Endothelial cell of umbilical vein (primary cell): ENCODE measurements around the gene ADIPOQ. TPM values are rescaled to one million over a fixed set of nuclear protein-coding genes. Genes with fewer than 3 reads are reported as not detected.

Experiments
- BruUV-seq: library from RNA; stranded (reverse); fragments of 400-500 nt; replicated peaks from 2 replicates; lab custom pipeline; 2021; lab: Mats Ljungman, UMichigan
- CTCF ChIA-PET: fragments of 300-600, 350-600 bp; sonication (Branson Sonifier 250); formaldehyde crosslinking; loops from one replicate; lab custom pipeline; 2021; ENCODE audit warnings: antibody characterized with exemption, inconsistent platforms; lab: Charles Lee
- POLR2A ChIA-PET: fragments of 300-600, 350-600 bp; sonication (Branson Sonifier 250); formaldehyde crosslinking; loops from one replicate; lab custom pipeline; 2021; ENCODE audit warnings: antibody characterized with exemption, inconsistent platforms; lab: Charles Lee
- DNase-seq: peaks from one replicate; pipeline ENCODE4 v3.0.0-alpha.2; 2011; ENCODE audit warnings: low read depth, low spot score
- FAIRE-seq: peaks from 2 replicates; lab custom pipeline; 2011; peaks lifted over from hg19 to GRCh38; lab: Jason Lieb, UNC
- H2AFZ ChIP-seq: 2 replicates; pipeline ENCODE4 v1.6.0; 2012; ENCODE audit warnings: low read depth, low read length, control low read depth, inconsistent platforms
- H3K27ac ChIP-seq: 2 replicates; pipeline ENCODE4 v1.5.1; 2011; ENCODE audit warnings: low read depth, mild to moderate bottlenecking, control low read depth, low read length, moderate library complexity; ENCODE audit not compliant: insufficient read depth
- H3K27me3 ChIP-seq, 2 experiments: 2 replicates each; pipeline versions ENCODE4 v1.6.0 to v1.6.1; 2011; ENCODE audit warnings: low read length in 2 of 2, mixed read lengths in 1 of 2; ENCODE audit not compliant: control insufficient read depth in 2 of 2, insufficient read depth in 2 of 2
- H3K36me3 ChIP-seq, 2 experiments: 2 replicates in 1 of 2; 3 replicates in 1 of 2; pipeline ENCODE4 v1.5.1; 2011; ENCODE audit warnings: low read length in 2 of 2, mild to moderate bottlenecking in 1 of 2, moderate library complexity in 1 of 2; ENCODE audit not compliant: control insufficient read depth in 2 of 2, insufficient read depth in 2 of 2; ENCODE audit errors: extremely low read depth in 1 of 2
- H3K4me1 ChIP-seq: 3 replicates; pipeline ENCODE4 v1.5.1; 2011; ENCODE audit warnings: mild to moderate bottlenecking, low read length; ENCODE audit not compliant: control insufficient read depth, insufficient read depth; ENCODE audit errors: extremely low read depth
- H3K4me2 ChIP-seq: 2 replicates; pipeline ENCODE4 v1.6.1; 2011; ENCODE audit warnings: low read length, control low read depth, mixed read lengths; ENCODE audit not compliant: insufficient read depth
- H3K4me3 ChIP-seq, 3 experiments: fragments of 200-600 bp in 1 of 3; sonication (generic), shearing (Covaris generic) in 1 of 3; replicated peaks in 1 of 3; 2 replicates each; pipeline ENCODE4 v1.5.1; 2011 to 2016; ENCODE audit warnings: control low read depth in 3 of 3, low read length in 3 of 3, mild to moderate bottlenecking in 2 of 3, inconsistent platforms in 1 of 3, low read depth in 1 of 3, moderate library complexity in 1 of 3; ENCODE audit not compliant: insufficient read depth in 1 of 3
- H3K79me2 ChIP-seq: 2 replicates; pipeline ENCODE4 v1.6.0; 2012; ENCODE audit warnings: low read length, inconsistent platforms; ENCODE audit not compliant: control insufficient read depth, insufficient read depth
- H3K9ac ChIP-seq: replicated peaks from 2 replicates; pipeline ENCODE3; 2011; ENCODE audit warnings: low read length, control low read depth; ENCODE audit not compliant: insufficient read depth; ENCODE audit errors: extremely low read depth
- H3K9me1 ChIP-seq: replicated peaks from 3 replicates; pipeline ENCODE4 v1.6.0; 2011; ENCODE audit warnings: mild to moderate bottlenecking, low read length; ENCODE audit not compliant: control insufficient read depth, insufficient read depth; ENCODE audit errors: extremely low read depth
- H3K9me3 ChIP-seq: replicated peaks from 2 replicates; pipeline ENCODE4 v1.5.1; 2012; ENCODE audit warnings: low read length, inconsistent platforms; ENCODE audit not compliant: control insufficient read depth, insufficient read depth
- H4K20me1 ChIP-seq: replicated peaks from 2 replicates; pipeline ENCODE3; 2011; ENCODE audit warnings: mild to moderate bottlenecking, low read length; ENCODE audit not compliant: control insufficient read depth, insufficient read depth; ENCODE audit errors: extremely low read depth
- EZH2 ChIP-seq: IDR thresholded peaks from 2 replicates; pipeline ENCODE4 v1.6.1; 2012; ENCODE audit warnings: borderline replicate concordance, low read depth, mild to moderate bottlenecking, moderate library complexity, low read length, inconsistent platforms; ENCODE audit not compliant: severe bottlenecking
- FOS ChIP-seq: IDR thresholded peaks from 2 replicates; pipeline ENCODE4 v1.6.1; 2011; ENCODE audit warnings: mild to moderate bottlenecking, low read length, moderate library complexity, borderline replicate concordance; ENCODE audit not compliant: insufficient read depth
- GATA2 ChIP-seq: IDR thresholded peaks from 2 replicates; pipeline ENCODE4 v1.7.0; 2011; ENCODE audit warnings: low read depth, mild to moderate bottlenecking, moderate library complexity, mixed read lengths, low read length; ENCODE audit not compliant: insufficient read length, insufficient read depth
- JUN ChIP-seq: IDR thresholded peaks from 2 replicates; pipeline ENCODE4 v1.6.1; 2011; ENCODE audit warnings: borderline replicate concordance, low read depth; ENCODE audit not compliant: insufficient read length, insufficient read depth
- MYC ChIP-seq: IDR thresholded peaks from one replicate; pipeline ENCODE4 v1.6.1; 2011; ENCODE audit warnings: mild to moderate bottlenecking, low read depth, low read length
- POLR2A ChIP-seq: IDR thresholded peaks from 2 replicates; pipeline ENCODE4 v1.6.1; 2012; ENCODE audit warnings: low read depth, mild to moderate bottlenecking, control low read depth, low read length
- POLR2AphosphoS5 ChIP-seq: IDR thresholded peaks from 2 replicates; pipeline ENCODE4 v1.6.1; 2012; ENCODE audit warnings: low read depth, mild to moderate bottlenecking, control low read depth, low read length, moderate library complexity; ENCODE audit not compliant: insufficient read depth
- dilution Hi-C: fragments of 300-500 bp; cut with MboI; formaldehyde crosslinking; loops from one replicate; pipeline ENCODE4 v1.15.0; 2019; ENCODE audit warnings: low sequenced_read_pairs; ENCODE audit not compliant: extremely low pct_ligation_motif_present
- intact Hi-C: fragments of 100-400 bp; cut with micrococcal nuclease; formaldehyde crosslinking; loops from one replicate; pipeline ENCODE4 v1.10.0; 2022
- polyA plus RNA-seq, 4 experiments: library from polyadenylated mRNA; depleted of rRNA in 3 of 4; stranded (reverse) in 3 of 4; unstranded in 1 of 4; fragments of >200 nt; gene quantifications; 2 replicates each; pipeline versions ENCODE4 v1.2.1 to v1.2.3, GENCODE V29; 2011 to 2012; ENCODE audit warnings: missing spikeins in 1 of 4
- total RNA-seq: library from RNA; stranded (reverse); gene quantifications from 2 replicates; pipeline ENCODE4 v1.2.3, GENCODE V29; 2021
- TF ChIP-seq, protein P1 (sequence below): IDR thresholded peaks from 2 replicates; pipeline ENCODE4 v1.6.1; 2011; ENCODE audit not compliant: insufficient read depth, insufficient read length
- TF ChIP-seq, protein P2 (sequence below), 2 donors: IDR thresholded peaks; 1 replicate in 1 of 2; 2 replicates in 1 of 2; pipeline ENCODE4 v1.5.1; 2011; ENCODE audit warnings: low read length in 2 of 2, mild to moderate bottlenecking in 2 of 2, moderate library complexity in 2 of 2, control low read depth in 1 of 2, inconsistent platforms in 1 of 2, low read depth in 1 of 2; ENCODE audit not compliant: insufficient read depth in 1 of 2; ENCODE audit errors: extremely low read depth in 1 of 2

Gene ADIPOQ
- total and polyA plus RNA-seq, 2 donors (not counting 3 experiments of a cell fraction or from before 2014, with no cell fraction given), result not detected

DNA sequence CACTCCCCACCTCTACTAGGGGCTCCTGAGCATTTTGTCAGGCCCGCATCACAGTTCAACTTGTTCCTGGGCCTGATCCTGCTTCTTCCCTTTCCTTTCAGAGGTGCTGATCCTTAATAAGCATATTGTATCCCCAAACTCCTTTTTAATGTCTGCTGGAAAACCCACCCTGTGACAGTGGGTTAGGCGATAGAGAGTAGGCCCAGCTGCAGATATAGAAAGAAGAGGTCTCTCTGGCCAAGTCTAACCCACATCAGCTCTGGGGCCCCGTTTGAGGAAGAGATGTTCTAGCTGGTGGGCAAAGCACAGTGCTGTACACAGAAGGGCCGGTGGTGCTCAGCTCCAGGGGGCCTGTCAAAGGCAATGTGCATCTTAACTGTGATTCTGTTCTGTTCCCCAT, 53.5 kb downstream of the ADIPOQ start:
- Histone ChIP-seq H3K27me3 (no peaks in the 10 kb centered on the region), H2AFZ (no peak overlapping the region), H3K4me3 (no peak overlapping the region), H3K36me3 (no peaks in the 10 kb centered on the region), H3K27ac (no peak overlapping the region), H3K4me2 (no peak overlapping the region), H4K20me1 (no peaks in the 10 kb centered on the region), H3K79me2 (no peaks in the 10 kb centered on the region), H3K4me1 (peaks cover 6% of the 10 kb centered on the region), H3K9ac (no peak overlapping the region), H3K9me3 (no peaks in the 10 kb centered on the region), H3K9me1 (no peaks in the 10 kb centered on the region)
- ChIA-PET CTCF (no interaction called here), POLR2A (no interaction called here)
- DNase-seq (no peak), FAIRE-seq (no peak)
- intact Hi-C loops (no loop called here), dilution Hi-C loops (no loop called here)
- no peak for TF ChIP-seq EZH2
- no peak for TF ChIP-seq POLR2A
- no peak for TF ChIP-seq GATA2
- TF ChIP-seq, protein P1, sequence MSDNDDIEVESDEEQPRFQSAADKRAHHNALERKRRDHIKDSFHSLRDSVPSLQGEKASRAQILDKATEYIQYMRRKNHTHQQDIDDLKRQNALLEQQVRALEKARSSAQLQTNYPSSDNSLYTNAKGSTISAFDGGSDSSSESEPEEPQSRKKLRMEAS, result no peak
- TF ChIP-seq MYC, result no peak
- TF ChIP-seq, protein P2, sequence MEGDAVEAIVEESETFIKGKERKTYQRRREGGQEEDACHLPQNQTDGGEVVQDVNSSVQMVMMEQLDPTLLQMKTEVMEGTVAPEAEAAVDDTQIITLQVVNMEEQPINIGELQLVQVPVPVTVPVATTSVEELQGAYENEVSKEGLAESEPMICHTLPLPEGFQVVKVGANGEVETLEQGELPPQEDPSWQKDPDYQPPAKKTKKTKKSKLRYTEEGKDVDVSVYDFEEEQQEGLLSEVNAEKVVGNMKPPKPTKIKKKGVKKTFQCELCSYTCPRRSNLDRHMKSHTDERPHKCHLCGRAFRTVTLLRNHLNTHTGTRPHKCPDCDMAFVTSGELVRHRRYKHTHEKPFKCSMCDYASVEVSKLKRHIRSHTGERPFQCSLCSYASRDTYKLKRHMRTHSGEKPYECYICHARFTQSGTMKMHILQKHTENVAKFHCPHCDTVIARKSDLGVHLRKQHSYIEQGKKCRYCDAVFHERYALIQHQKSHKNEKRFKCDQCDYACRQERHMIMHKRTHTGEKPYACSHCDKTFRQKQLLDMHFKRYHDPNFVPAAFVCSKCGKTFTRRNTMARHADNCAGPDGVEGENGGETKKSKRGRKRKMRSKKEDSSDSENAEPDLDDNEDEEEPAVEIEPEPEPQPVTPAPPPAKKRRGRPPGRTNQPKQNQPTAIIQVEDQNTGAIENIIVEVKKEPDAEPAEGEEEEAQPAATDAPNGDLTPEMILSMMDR (IDR thresholded peaks at IDR 0.05; ENCODE audit: extremely low read depth in 1 of 2, insufficient read depth in 1 of 2, low read depth in 1 of 2, low read length in 2 of 2), result no peak
- TF ChIP-seq FOS, result no peak
- TF ChIP-seq POLR2AphosphoS5, result no peak
- no peak for TF ChIP-seq JUN
- BruUV-seq, result no TSS peak
